Measurements from ENCODE around the gene TBC1D7.

GRCh38 chr6:13355043-13355945 is 27.0 kb upstream of the TBC1D7 start:
- TF ChIP-seq, protein P1, sequence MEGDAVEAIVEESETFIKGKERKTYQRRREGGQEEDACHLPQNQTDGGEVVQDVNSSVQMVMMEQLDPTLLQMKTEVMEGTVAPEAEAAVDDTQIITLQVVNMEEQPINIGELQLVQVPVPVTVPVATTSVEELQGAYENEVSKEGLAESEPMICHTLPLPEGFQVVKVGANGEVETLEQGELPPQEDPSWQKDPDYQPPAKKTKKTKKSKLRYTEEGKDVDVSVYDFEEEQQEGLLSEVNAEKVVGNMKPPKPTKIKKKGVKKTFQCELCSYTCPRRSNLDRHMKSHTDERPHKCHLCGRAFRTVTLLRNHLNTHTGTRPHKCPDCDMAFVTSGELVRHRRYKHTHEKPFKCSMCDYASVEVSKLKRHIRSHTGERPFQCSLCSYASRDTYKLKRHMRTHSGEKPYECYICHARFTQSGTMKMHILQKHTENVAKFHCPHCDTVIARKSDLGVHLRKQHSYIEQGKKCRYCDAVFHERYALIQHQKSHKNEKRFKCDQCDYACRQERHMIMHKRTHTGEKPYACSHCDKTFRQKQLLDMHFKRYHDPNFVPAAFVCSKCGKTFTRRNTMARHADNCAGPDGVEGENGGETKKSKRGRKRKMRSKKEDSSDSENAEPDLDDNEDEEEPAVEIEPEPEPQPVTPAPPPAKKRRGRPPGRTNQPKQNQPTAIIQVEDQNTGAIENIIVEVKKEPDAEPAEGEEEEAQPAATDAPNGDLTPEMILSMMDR (IDR thresholded peaks at IDR 0.05 in 8 of 11, conservative IDR thresholded peaks at IDR 0.05 in 3 of 11), result no peak
- no peak for TF ChIP-seq POLR2A (IDR thresholded peaks at IDR 0.05)
- TF ChIP-seq POLR2AphosphoS5 (IDR thresholded peaks at IDR 0.05), result no peak
